ENCODE results near the gene USP32.

DNA sequence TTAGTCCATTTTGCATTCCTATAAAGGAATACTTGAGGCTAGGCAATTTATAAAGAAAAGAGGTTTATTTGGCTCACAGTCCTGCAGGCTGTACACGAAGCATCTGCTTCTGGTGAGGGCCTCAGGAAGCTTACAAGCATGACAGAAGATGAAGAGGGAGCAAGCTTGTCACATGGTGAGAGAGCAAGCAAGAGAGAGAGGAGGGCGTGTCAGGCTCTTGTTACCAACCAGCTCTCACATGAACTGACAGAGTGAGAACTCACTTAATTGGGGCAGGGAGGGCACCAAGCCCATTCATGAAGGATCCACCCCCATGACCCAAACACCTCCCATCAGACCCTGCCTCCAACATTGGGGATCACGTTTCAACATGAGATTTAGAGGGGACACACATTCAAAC, 31.9 kb upstream of the USP32 start:
- TF ChIP-seq POLR2AphosphoS5 (IDR thresholded peaks at IDR 0.05; ENCODE audit: low read depth, low read length) (no peak), POLR2A (IDR thresholded peaks at IDR 0.05; ENCODE audit: low read depth, low read length) (no peak)

All from GM12892 (cell line).